GF-D8 (cell line): ENCODE measurements around the gene DCTD.

Experiments used
- DNase-seq: peaks from one replicate; lab custom pipeline; 2025; lab: John Stamatoyannopoulos, UW

Gene DCTD

GRCh38 chr4:182871616-182872015 lies 45.6 kb downstream of the DCTD start:
- no peak for DNase-seq

GRCh38 chr4:182869697-182870096 lies 47.5 kb downstream of the DCTD start:
- DNase-seq = no peak

- no peak for DNase-seq
Observed at GRCh38 chr4:182866746-182867145, 50.4 kb downstream of the DCTD start.

- no peak for DNase-seq
Observed at GRCh38 chr4:182863501-182863900, 53.7 kb downstream of the DCTD start.

- DNase-seq = no peak
Observed at GRCh38 chr4:182862921-182863320, 54.3 kb downstream of the DCTD start.

GRCh38 chr4:182862141-182862875 lies 54.9 kb downstream of the DCTD start:
- DNase-seq = no peak

- no peak for DNase-seq
Observed at GRCh38 chr4:182861346-182861745, 55.8 kb downstream of the DCTD start.

- DNase-seq = no peak
Observed at GRCh38 chr4:182859730-182860129, 57.5 kb downstream of the DCTD start.

GRCh38 chr4:182858711-182859110 lies 58.5 kb downstream of the DCTD start:
- DNase-seq = no peak

GRCh38 chr4:182856862-182857261 lies 60.3 kb downstream of the DCTD start:
- no peak for DNase-seq

GRCh38 chr4:182855877-182856276 lies 61.3 kb downstream of the DCTD start:
- DNase-seq = no peak

- DNase-seq = no peak
Observed at GRCh38 chr4:182855312-182855711, 61.9 kb downstream of the DCTD start.

- DNase-seq = no peak
Observed at GRCh38 chr4:182854466-182854865, 62.7 kb downstream of the DCTD start.

- no peak for DNase-seq
Observed at GRCh38 chr4:182853731-182854330, 63.4 kb downstream of the DCTD start.

GRCh38 chr4:182848685-182849084 lies 68.5 kb downstream of the DCTD start:
- DNase-seq = no peak

- DNase-seq = no peak
Observed at GRCh38 chr4:182847576-182848450, 69.4 kb downstream of the DCTD start.

- DNase-seq = no peak
Observed at GRCh38 chr4:182846036-182846435, 71.2 kb downstream of the DCTD start.

- DNase-seq = no peak
Observed at GRCh38 chr4:182845618-182846017, 71.6 kb downstream of the DCTD start.

GRCh38 chr4:182843808-182844325 lies 73.3 kb downstream of the DCTD start:
- no peak for DNase-seq

GRCh38 chr4:182842759-182843390 lies 74.3 kb downstream of the DCTD start:
- DNase-seq = no peak

- DNase-seq = no peak
Observed at GRCh38 chr4:182842104-182842600, 75.0 kb downstream of the DCTD start.

GRCh38 chr4:182840108-182840507 lies 77.1 kb downstream of the DCTD start:
- DNase-seq = no peak
